GM15510 (cell line): ENCODE measurements around the gene CKMT2.

Experiments
- POLR2A ChIP-seq: IDR thresholded peaks from 3 replicates; pipeline ENCODE4 v1.6.1; 2011; ENCODE audit warnings: borderline replicate concordance; ENCODE audit not compliant: insufficient read length; ENCODE audit errors: extremely low read depth

The CKMT2 gene

GRCh38 chr5:81207009-81207408 is 26.1 kb upstream of the CKMT2 start:
- no peak for TF ChIP-seq POLR2A

GRCh38 chr5:81208904-81209303 is 24.2 kb upstream of the CKMT2 start:
- TF ChIP-seq POLR2A = no peak

GRCh38 chr5:81209386-81209785 is 23.7 kb upstream of the CKMT2 start:
- no peak for TF ChIP-seq POLR2A

GRCh38 chr5:81209869-81210493 is 23.1 kb upstream of the CKMT2 start:
- TF ChIP-seq POLR2A = no peak

GRCh38 chr5:81212211-81212751 is 20.8 kb upstream of the CKMT2 start:
- TF ChIP-seq POLR2A = no peak

- no peak for TF ChIP-seq POLR2A
Observed at GRCh38 chr5:81213070-81213469, 20.1 kb upstream of the CKMT2 start.

- TF ChIP-seq POLR2A = no peak
Observed at GRCh38 chr5:81214848-81215247, 18.3 kb upstream of the CKMT2 start.

- TF ChIP-seq POLR2A = no peak
Observed at GRCh38 chr5:81216152-81216551, 17.0 kb upstream of the CKMT2 start.

GRCh38 chr5:81219389-81219788 is 13.7 kb upstream of the CKMT2 start:
- TF ChIP-seq POLR2A = no peak

GRCh38 chr5:81222285-81222684 is 10.8 kb upstream of the CKMT2 start:
- no peak for TF ChIP-seq POLR2A

- no peak for TF ChIP-seq POLR2A
Observed at GRCh38 chr5:81225463-81225862, 7.7 kb upstream of the CKMT2 start.

- no peak for TF ChIP-seq POLR2A
Observed at GRCh38 chr5:81226286-81226685, 6.8 kb upstream of the CKMT2 start.

GRCh38 chr5:81226949-81227348 is 6.2 kb upstream of the CKMT2 start:
- TF ChIP-seq POLR2A = no peak

GRCh38 chr5:81228084-81228483 is 5.0 kb upstream of the CKMT2 start:
- no peak for TF ChIP-seq POLR2A

GRCh38 chr5:81230416-81230815 is 2.7 kb upstream of the CKMT2 start:
- no peak for TF ChIP-seq POLR2A

GRCh38 chr5:81232464-81233079 is 550 bp upstream of the CKMT2 start:
- TF ChIP-seq POLR2A = no peak
